NCI-H1694 treated with DMSO at 0.1 percent for 48 hours (cell line): ENCODE measurements around the gene CBX5.
"Not testable (repeated sequence)": the region's sequence is repeated elsewhere in the genome, so short reads cannot be mapped to it uniquely, and the experiment has no call there.

Experiments used
- DNase-seq: peaks from one replicate; lab custom pipeline; 2025; lab: John Stamatoyannopoulos, UW

The CBX5 gene

GRCh38 chr12:54197431-54197909, 82.5 kb downstream of the CBX5 start:
- no peak for DNase-seq

GRCh38 chr12:54197010-54197409, 82.9 kb downstream of the CBX5 start:
- no peak for DNase-seq

- no peak for DNase-seq
These were observed 83.5 kb downstream of the CBX5 start for GRCh38 chr12:54196396-54196795.

- no peak for DNase-seq
These were observed 84.1 kb downstream of the CBX5 start for GRCh38 chr12:54195737-54196347.

GRCh38 chr12:54195080-54195736, 84.7 kb downstream of the CBX5 start:
- no peak for DNase-seq

GRCh38 chr12:54194611-54195010, 85.3 kb downstream of the CBX5 start:
- not testable (repeated sequence) for DNase-seq

- DNase-seq = no peak
These were observed 86.5 kb downstream of the CBX5 start for GRCh38 chr12:54193434-54193833.

- DNase-seq = peak; percentile 81
These were observed 88.3 kb downstream of the CBX5 start for GRCh38 chr12:54191550-54192022.

- DNase-seq = no peak
These were observed 88.8 kb downstream of the CBX5 start for GRCh38 chr12:54191126-54191525.

GRCh38 chr12:54189198-54189539, 90.8 kb downstream of the CBX5 start:
- DNase-seq = no peak

GRCh38 chr12:54187075-54187474, 92.8 kb downstream of the CBX5 start:
- no peak for DNase-seq

- DNase-seq = no peak
These were observed 94.0 kb downstream of the CBX5 start for GRCh38 chr12:54185919-54186318.

GRCh38 chr12:54185297-54185696, 94.6 kb downstream of the CBX5 start:
- not testable (repeated sequence) for DNase-seq

GRCh38 chr12:54184024-54184805, 95.7 kb downstream of the CBX5 start:
- no peak for DNase-seq

- DNase-seq = no peak
These were observed 96.9 kb downstream of the CBX5 start for GRCh38 chr12:54182981-54183380.

- DNase-seq = no peak
These were observed 97.8 kb downstream of the CBX5 start for GRCh38 chr12:54182086-54182485.
